ENCODE measurements around the gene TBC1D2.
"Not testable (repeated sequence)": the region's sequence is repeated elsewhere in the genome, so short reads cannot be mapped to it uniquely, and the experiment has no call there.

The TBC1D2 gene

GRCh38 chr9:98185611-98186171 lies 69.8 kb downstream of the TBC1D2 start:
- no peak for DNase-seq

- no peak for DNase-seq
These were observed 70.4 kb downstream of the TBC1D2 start for GRCh38 chr9:98185021-98185567.

- DNase-seq, result no peak
These were observed 71.1 kb downstream of the TBC1D2 start for GRCh38 chr9:98184326-98184725.

GRCh38 chr9:98182889-98183599 lies 72.4 kb downstream of the TBC1D2 start:
- DNase-seq, result no peak

- DNase-seq, result no peak
These were observed 73.2 kb downstream of the TBC1D2 start for GRCh38 chr9:98182069-98182820.

GRCh38 chr9:98181746-98182068 lies 73.7 kb downstream of the TBC1D2 start:
- no peak for DNase-seq

- no peak for DNase-seq
These were observed 74.5 kb downstream of the TBC1D2 start for GRCh38 chr9:98180996-98181395.

GRCh38 chr9:98178874-98179850 lies 76.3 kb downstream of the TBC1D2 start:
- DNase-seq, result no peak

GRCh38 chr9:98176391-98177259 lies 78.8 kb downstream of the TBC1D2 start:
- no peak for DNase-seq

GRCh38 chr9:98175762-98176161 lies 79.7 kb downstream of the TBC1D2 start:
- DNase-seq, result no peak

GRCh38 chr9:98175028-98175569 lies 80.3 kb downstream of the TBC1D2 start:
- DNase-seq, result no peak

- DNase-seq, result not testable (repeated sequence)
These were observed 80.9 kb downstream of the TBC1D2 start for GRCh38 chr9:98174502-98174918.

- no peak for DNase-seq
These were observed 82.3 kb downstream of the TBC1D2 start for GRCh38 chr9:98173181-98173580.

GRCh38 chr9:98172604-98173003 lies 82.8 kb downstream of the TBC1D2 start:
- DNase-seq, result no peak

- DNase-seq, result no peak
These were observed 84.1 kb downstream of the TBC1D2 start for GRCh38 chr9:98171176-98171925.

- DNase-seq, result no peak
These were observed 86.4 kb downstream of the TBC1D2 start for GRCh38 chr9:98168941-98169488.

GRCh38 chr9:98168153-98168780 lies 87.2 kb downstream of the TBC1D2 start:
- DNase-seq, result no peak

- no peak for DNase-seq
These were observed 90.5 kb downstream of the TBC1D2 start for GRCh38 chr9:98164912-98165311.

- no peak for DNase-seq
These were observed 92.8 kb downstream of the TBC1D2 start for GRCh38 chr9:98162613-98163012.

GRCh38 chr9:98161851-98162250 lies 93.6 kb downstream of the TBC1D2 start:
- DNase-seq, result no peak
